ENCODE data around the gene LEKR1.

GRCh38 chr3:156838035-156838434 is 11.9 kb downstream of the LEKR1 start:
- TF ChIP-seq CTCF (IDR thresholded peaks at IDR 0.05) (no peak), EZH2 (IDR thresholded peaks at IDR 0.05; ENCODE audit: borderline replicate concordance, insufficient read depth, low read depth, low read length, poor library complexity, severe bottlenecking) (no peak)
